GM12878 (cell line): ENCODE data around the gene CTBS. TPM values are rescaled to one million over a fixed set of nuclear protein-coding genes. Genes with fewer than 3 reads are reported as not detected.

Experiments
- ATAC-seq: fragments of 200-7000 bp; cut with Tn5 transposase; 3 replicates; pipeline ENCODE4 v1.9.1; 2020; ENCODE audit warnings: mild to moderate bottlenecking, moderate library complexity
- BruUV-seq: library from RNA; stranded (reverse); fragments of 400-500 nt; replicated peaks from 2 replicates; lab custom pipeline; 2021; lab: Mats Ljungman, UMichigan
- CTCF ChIA-PET: fragments of 300-600 bp; sonication (Branson Sonifier 250); formaldehyde crosslinking; extraction: SDS; loops from one replicate; lab custom pipeline; 2021; ENCODE audit warnings: inconsistent platforms; lab: Yijun Ruan, JAX
- POLR2A ChIA-PET: fragments of 350-600 bp; formaldehyde crosslinking; extraction: SDS; loops from one replicate; lab custom pipeline; 2021; ENCODE audit warnings: inconsistent platforms; lab: Charles Lee
- RAD21 ChIA-PET: fragments of 300-600 bp; sonication (Branson Sonifier 250); formaldehyde crosslinking; loops from one replicate; lab custom pipeline; 2023; ENCODE audit warnings: antibody characterized with exemption; ENCODE audit not compliant: unreplicated experiment; lab: Charles Lee
- SMC1A ChIA-PET: fragments of 300-600 bp; sonication (Branson Sonifier 250); formaldehyde crosslinking; loops from one replicate; lab custom pipeline; 2023; ENCODE audit not compliant: unreplicated experiment, uncharacterized antibody; lab: Charles Lee
- DNase-seq: peaks from one replicate; pipeline ENCODE4 v3.0.0-alpha.2; 2011; ENCODE audit warnings: low read depth, low spot score
- FAIRE-seq: peaks from 3 replicates; lab custom pipeline; 2011; peaks lifted over from hg19 to GRCh38; lab: Jason Lieb, UNC
- H2AFZ ChIP-seq: 2 replicates; pipeline ENCODE4 v1.6.0; 2011; ENCODE audit warnings: low read depth, low read length, control low read depth; ENCODE audit not compliant: control insufficient read depth
- H3K27ac ChIP-seq: 2 replicates; pipeline ENCODE4 v1.5.1; 2011; ENCODE audit warnings: control low read depth; ENCODE audit not compliant: control insufficient read depth, insufficient read depth
- H3K27me3 ChIP-seq, 2 experiments: replicated peaks in 1 of 2; 2 replicates each; pipeline versions ENCODE4 v1.6.0 to v1.6.1; 2011; ENCODE audit warnings: low read length in 1 of 2; ENCODE audit not compliant: control insufficient read depth in 2 of 2, insufficient read depth in 2 of 2
- H3K36me3 ChIP-seq, 2 experiments: 2 replicates each; pipeline ENCODE4 v1.5.1; 2011; ENCODE audit warnings: low read length in 1 of 2; ENCODE audit not compliant: control insufficient read depth in 2 of 2, insufficient read depth in 2 of 2
- H3K4me1 ChIP-seq: 2 replicates; pipeline ENCODE4 v1.6.1; 2011; ENCODE audit warnings: mild to moderate bottlenecking, low read length, moderate library complexity, mixed read lengths; ENCODE audit not compliant: control insufficient read depth, insufficient read depth
- H3K4me2 ChIP-seq: 2 replicates; pipeline ENCODE4 v1.6.0; 2011; ENCODE audit warnings: control low read depth; ENCODE audit not compliant: control insufficient read depth, insufficient read depth
- H3K4me3 ChIP-seq: fragments of 200-600 bp; sonication (generic); 2 replicates; pipeline ENCODE4 v1.5.1; 2016
- H3K79me2 ChIP-seq: 2 replicates; pipeline ENCODE4 v1.6.0; 2011; ENCODE audit warnings: low read length; ENCODE audit not compliant: control insufficient read depth, insufficient read depth
- H3K9ac ChIP-seq: 2 replicates; pipeline ENCODE4 v1.8.0; 2011; ENCODE audit warnings: low read length, control low read depth, mixed read lengths; ENCODE audit not compliant: control insufficient read depth, insufficient read depth
- H3K9me3 ChIP-seq: replicated peaks from 3 replicates; pipeline ENCODE4 v1.5.1; 2011; ENCODE audit warnings: mild to moderate bottlenecking, low read length; ENCODE audit not compliant: control insufficient read depth, insufficient read depth
- H4K20me1 ChIP-seq: 2 replicates; pipeline ENCODE4 v1.6.0; 2011; ENCODE audit not compliant: control insufficient read depth, insufficient read depth
- ASH2L ChIP-seq: fragments of 300-600, 200-600 bp; sonication (generic); IDR thresholded peaks from 2 replicates; pipeline ENCODE4 v1.6.1; 2017; ENCODE audit warnings: low read depth, mild to moderate bottlenecking, borderline replicate concordance
- PAX8 ChIP-seq: fragments of 450-650 bp; IDR thresholded peaks from 2 replicates; pipeline ENCODE4 v1.6.1; 2017; ENCODE audit warnings: mild to moderate bottlenecking, moderate library complexity
- RAD51 ChIP-seq: fragments of 450-650 bp; IDR thresholded peaks from 2 replicates; pipeline ENCODE4 v1.6.1; 2016; ENCODE audit warnings: moderate library complexity, mild to moderate bottlenecking, inconsistent platforms
- WGBS: methylation state at CpG from one replicate; pipeline ENCODE4 v1.1.6; 2016; ENCODE audit warnings: low lambda C conversion rate; ENCODE audit not compliant: insufficient replicate concordance, insufficient coverage; ENCODE audit errors: missing lambda C conversion rate; 5-methylcytosine and 5-hydroxymethylcytosine counted together
- in situ Hi-C: fragments of 300-500 bp; cut with MboI; formaldehyde crosslinking; loops from 9 replicates; pipeline ENCODE4 v1.14.3; 2018; ENCODE audit warnings: mixed read lengths
- intact Hi-C: fragments of 100-400 bp; cut with micrococcal nuclease; formaldehyde crosslinking; loops from one replicate; pipeline ENCODE4 v1.14.2; 2022; ENCODE audit not compliant: unreplicated experiment
- polyA plus RNA-seq, 11 experiments: library from polyadenylated mRNA; depleted of rRNA in 4 of 11; unstranded in 6 of 11; stranded (reverse) in 5 of 11; fragments of >200 nt; fragmentation: Nextera tagmentation in 4 of 11; fragmentation: Illumina TruSeq in 1 of 11; extraction: Ambion mirVana in 4 of 11; extraction: Trizol in 1 of 11; gene quantifications; 1 replicate in 1 of 11; 2 replicates in 10 of 11; pipeline versions ENCODE4 v1.2.1 to v1.2.3, GENCODE V29; 2011 to 2016; ENCODE audit warnings: inconsistent platforms in 2 of 11, missing spikeins in 2 of 11, low read depth in 1 of 11
- total RNA-seq, 4 experiments: library from RNA; depleted of rRNA in 3 of 4; stranded (reverse); fragments of >200 nt in 3 of 4; fragmentation: Illumina TruSeq in 1 of 4; extraction: Trizol in 1 of 4; gene quantifications; 2 replicates each; pipeline versions ENCODE4 v1.2.1 to v1.2.3, GENCODE V29; 2013 to 2021

CTBS gene
- total and polyA plus RNA-seq, 10 of the 15 experiments (the other 5 are each of a cell fraction or from before 2014, with no cell fraction given), result 4.3 to 21.2 (median 12.3) TPM

- POLR2A ChIA-PET, result interaction anchor here (1.5 to 4.7 kb wide), 3 partner anchors 23 to 186 kb away, joined by 5 to 60 read pairs (median 19); partner anchors contain the start of genes CTBS and RPF1
- SMC1A ChIA-PET, result interaction anchor here (0.6 to 4.8 kb wide), 11 partner anchors 8 to 269 kb away, joined by 3 to 61 read pairs (median 3); partner anchors contain the start of gene RPF1
- Histone ChIP-seq H2AFZ (no peak overlapping the region), H3K9me3 (no peaks in the 10 kb centered on the region; the same call in 2 of the 3 replicates), H3K4me2 (peak overlapping the region; percentile 45), H3K36me3 (peaks cover 0 to 18% of the 10 kb centered on the region in 2 experiments; a peak in 3 of 4 replicates), H3K9ac (no peak overlapping the region), H3K79me2 (peaks cover 72% of the 10 kb centered on the region), H3K27me3 (no peaks in the 10 kb centered on the region), H3K4me1 (no peaks in the 10 kb centered on the region), H3K27ac (no peak overlapping the region), H4K20me1 (no peaks in the 10 kb centered on the region), H3K4me3 (no peak overlapping the region; the same call in 1 of the 2 replicates)
- FAIRE-seq (no peak), ATAC-seq (no peak), DNase-seq (no peak)
- WGBS, result 23% methylated on average over 5 of the region's 5 CpGs
- in situ Hi-C loops, result no loop called here
- no TSS peak for BruUV-seq
- RAD21 ChIA-PET, result interaction anchor here (1.1 to 2.4 kb wide), 4 partner anchors 13 to 185 kb away, joined by 3 to 13 read pairs (median 5); partner anchors contain the start of gene CTBS
- intact Hi-C loops, result no loop called here
- CTCF ChIA-PET, result interaction anchor here (0.9 to 4.8 kb wide), 2 partner anchors 8 to 22 kb away, joined by 3 to 43 read pairs; partner anchors contain the start of gene RPF1
- TF ChIP-seq RAD51 (peak; percentile 60; the same call in 1 of the 2 replicates), ASH2L (no peak), PAX8 (no peak)
Measured at GRCh38 chr1:84502927-84503326, 71.3 kb downstream of the CTBS start.

Other genes starting within 250 kb of the CTBS start
- gene DNASE2B, start 176.0 kb downstream of the CTBS start, total RNA-seq (2014; rRNA removed), result not detected in 2 replicates
- not detected in 2 replicates for gene DNASE2B, start 176.0 kb downstream of the CTBS start, total RNA-seq (2014; rRNA removed; fragmentation: Illumina TruSeq; extraction: Trizol)
- not detected in 2 replicates for gene DNASE2B, start 176.0 kb downstream of the CTBS start, total RNA-seq (2021)
- gene DNASE2B, start 176.0 kb downstream of the CTBS start, polyA plus RNA-seq (2011; rRNA removed), result not detected in 2 replicates
- not detected in 2 replicates for gene DNASE2B, start 176.0 kb downstream of the CTBS start, polyA plus RNA-seq (2014; fragmentation: Illumina TruSeq; extraction: Trizol)
- gene DNASE2B, start 176.0 kb downstream of the CTBS start, polyA plus RNA-seq (2014; fragmentation: Nextera tagmentation; extraction: Ambion mirVana), result not detected
- not detected in 2 replicates for gene DNASE2B, start 176.0 kb downstream of the CTBS start, polyA plus RNA-seq (2014; rRNA removed)
- gene DNASE2B, start 176.0 kb downstream of the CTBS start, polyA plus RNA-seq (2016; fragmentation: Nextera tagmentation; extraction: Ambion mirVana), result not detected
- 59.8 and 60.1 TPM in 2 replicates for gene RPF1, start 95.2 kb downstream of the CTBS start, total RNA-seq (2014; rRNA removed)
- gene RPF1, start 95.2 kb downstream of the CTBS start, total RNA-seq (2014; rRNA removed; fragmentation: Illumina TruSeq; extraction: Trizol), result 72.2 and 78.9 TPM in 2 replicates
- 36.6 and 37.0 TPM in 2 replicates for gene RPF1, start 95.2 kb downstream of the CTBS start, total RNA-seq (2021)
- 48.4 and 66.7 TPM in 2 replicates for gene RPF1, start 95.2 kb downstream of the CTBS start, polyA plus RNA-seq (2011; rRNA removed)
- gene RPF1, start 95.2 kb downstream of the CTBS start, polyA plus RNA-seq (2014; fragmentation: Illumina TruSeq; extraction: Trizol), result 97.5 and 98.3 TPM in 2 replicates
- 10 to 100 TPM; 45.0 to 45.5 TPM for gene RPF1, start 95.2 kb downstream of the CTBS start, polyA plus RNA-seq (2014; fragmentation: Nextera tagmentation; extraction: Ambion mirVana)
- 61.8 and 72.8 TPM in 2 replicates for gene RPF1, start 95.2 kb downstream of the CTBS start, polyA plus RNA-seq (2014; rRNA removed)
- 10 to 100 TPM; 54.6 to 57.7 TPM for gene RPF1, start 95.2 kb downstream of the CTBS start, polyA plus RNA-seq (2016; fragmentation: Nextera tagmentation; extraction: Ambion mirVana)
- gene SPATA1, start 68.1 kb downstream of the CTBS start, total RNA-seq (2014; rRNA removed), result 1.9 and 2.8 TPM in 2 replicates
- 2.1 TPM in 2 replicates for gene SPATA1, start 68.1 kb downstream of the CTBS start, total RNA-seq (2014; rRNA removed; fragmentation: Illumina TruSeq; extraction: Trizol)
- gene SPATA1, start 68.1 kb downstream of the CTBS start, total RNA-seq (2021), result 2.2 and 2.4 TPM in 2 replicates
- 2.2 and 2.6 TPM in 2 replicates for gene SPATA1, start 68.1 kb downstream of the CTBS start, polyA plus RNA-seq (2011; rRNA removed)
- gene SPATA1, start 68.1 kb downstream of the CTBS start, polyA plus RNA-seq (2014; fragmentation: Illumina TruSeq; extraction: Trizol), result 0.96 and 1.9 TPM in 2 replicates
- gene SPATA1, start 68.1 kb downstream of the CTBS start, polyA plus RNA-seq (2014; fragmentation: Nextera tagmentation; extraction: Ambion mirVana), result 1 to 10 TPM in 1 of 2 experiments, under 1 TPM in 1; 0.74 to 1.5 TPM
- 1.8 and 2.7 TPM in 2 replicates for gene SPATA1, start 68.1 kb downstream of the CTBS start, polyA plus RNA-seq (2014; rRNA removed)
- gene SPATA1, start 68.1 kb downstream of the CTBS start, polyA plus RNA-seq (2016; fragmentation: Nextera tagmentation; extraction: Ambion mirVana), result 1 to 10 TPM; 1.4 to 2.4 TPM
- gene GNG5, start 67.9 kb downstream of the CTBS start, total RNA-seq (2014; rRNA removed), result 54.7 and 69.8 TPM in 2 replicates
- gene GNG5, start 67.9 kb downstream of the CTBS start, total RNA-seq (2014; rRNA removed; fragmentation: Illumina TruSeq; extraction: Trizol), result 110 and 122 TPM in 2 replicates
- gene GNG5, start 67.9 kb downstream of the CTBS start, total RNA-seq (2021), result 144 and 149 TPM in 2 replicates
- gene GNG5, start 67.9 kb downstream of the CTBS start, polyA plus RNA-seq (2011; rRNA removed), result 115 and 143 TPM in 2 replicates
- 194 and 226 TPM in 2 replicates for gene GNG5, start 67.9 kb downstream of the CTBS start, polyA plus RNA-seq (2014; fragmentation: Illumina TruSeq; extraction: Trizol)
- gene GNG5, start 67.9 kb downstream of the CTBS start, polyA plus RNA-seq (2014; fragmentation: Nextera tagmentation; extraction: Ambion mirVana), result 100 to 1,000 TPM; 296 to 323 TPM
- 180 and 219 TPM in 2 replicates for gene GNG5, start 67.9 kb downstream of the CTBS start, polyA plus RNA-seq (2014; rRNA removed)
- 100 to 1,000 TPM; 609 to 613 TPM for gene GNG5, start 67.9 kb downstream of the CTBS start, polyA plus RNA-seq (2016; fragmentation: Nextera tagmentation; extraction: Ambion mirVana)
- gene SSX2IP, start 116.0 kb upstream of the CTBS start, total RNA-seq (2014; rRNA removed), result 7.6 and 8.5 TPM in 2 replicates
- gene SSX2IP, start 116.0 kb upstream of the CTBS start, total RNA-seq (2014; rRNA removed; fragmentation: Illumina TruSeq; extraction: Trizol), result 14.0 and 14.6 TPM in 2 replicates
- 11.8 and 13.8 TPM in 2 replicates for gene SSX2IP, start 116.0 kb upstream of the CTBS start, total RNA-seq (2021)
- gene SSX2IP, start 116.0 kb upstream of the CTBS start, polyA plus RNA-seq (2011; rRNA removed), result 8.4 and 13.6 TPM in 2 replicates
- gene SSX2IP, start 116.0 kb upstream of the CTBS start, polyA plus RNA-seq (2014; fragmentation: Illumina TruSeq; extraction: Trizol), result 12.3 and 14.5 TPM in 2 replicates
- 1 to 10 TPM; 3.3 to 3.9 TPM for gene SSX2IP, start 116.0 kb upstream of the CTBS start, polyA plus RNA-seq (2014; fragmentation: Nextera tagmentation; extraction: Ambion mirVana)
- gene SSX2IP, start 116.0 kb upstream of the CTBS start, polyA plus RNA-seq (2014; rRNA removed), result 5.9 and 7.9 TPM in 2 replicates
- gene SSX2IP, start 116.0 kb upstream of the CTBS start, polyA plus RNA-seq (2016; fragmentation: Nextera tagmentation; extraction: Ambion mirVana), result 10 to 100 TPM; 12.8 TPM